ENCODE results near the gene NPVF. TPM values are rescaled to one million over a fixed set of nuclear protein-coding genes. Genes with fewer than 3 reads are reported as not detected.

NPVF gene
- total RNA-seq, 1 donor, result not detected

DNA sequence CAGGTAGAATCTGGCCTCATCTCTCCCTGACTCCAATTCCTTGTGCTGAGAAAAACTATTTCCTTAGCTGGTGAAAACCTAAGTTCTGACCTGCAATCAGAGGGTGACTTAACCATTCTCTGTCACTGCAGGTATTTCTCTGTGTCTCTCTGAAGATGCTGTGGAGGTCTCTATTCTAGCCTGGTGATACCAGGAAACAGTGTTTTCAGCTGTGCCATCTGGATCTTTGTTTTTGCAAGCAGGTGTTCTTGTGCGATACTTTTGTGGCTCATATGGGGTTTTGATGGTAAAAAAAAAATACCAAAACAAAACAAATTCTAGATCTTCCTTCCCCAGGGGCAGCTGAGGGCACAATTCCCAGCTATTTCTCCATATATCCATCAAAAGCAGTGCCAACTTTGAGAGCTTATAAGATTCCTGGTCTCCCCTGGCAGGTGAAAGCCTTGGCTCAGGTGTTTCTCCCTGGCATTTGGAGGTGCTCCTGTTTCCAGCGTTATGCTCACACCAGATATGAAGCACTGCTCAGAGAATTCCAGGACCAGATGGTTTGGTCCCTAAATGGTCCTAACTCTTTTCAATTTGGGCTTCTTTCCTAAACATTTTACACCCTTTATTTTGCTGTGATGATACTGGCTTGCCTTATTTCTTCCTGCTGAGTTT, 9.9 kb upstream of the NPVF start:
- no peak overlapping the region for H3K4me3 ChIP-seq (ENCODE audit: low read depth, low read length)
- no peak for DNase-seq (ENCODE audit: low read depth)
- TF ChIP-seq, protein P1, sequence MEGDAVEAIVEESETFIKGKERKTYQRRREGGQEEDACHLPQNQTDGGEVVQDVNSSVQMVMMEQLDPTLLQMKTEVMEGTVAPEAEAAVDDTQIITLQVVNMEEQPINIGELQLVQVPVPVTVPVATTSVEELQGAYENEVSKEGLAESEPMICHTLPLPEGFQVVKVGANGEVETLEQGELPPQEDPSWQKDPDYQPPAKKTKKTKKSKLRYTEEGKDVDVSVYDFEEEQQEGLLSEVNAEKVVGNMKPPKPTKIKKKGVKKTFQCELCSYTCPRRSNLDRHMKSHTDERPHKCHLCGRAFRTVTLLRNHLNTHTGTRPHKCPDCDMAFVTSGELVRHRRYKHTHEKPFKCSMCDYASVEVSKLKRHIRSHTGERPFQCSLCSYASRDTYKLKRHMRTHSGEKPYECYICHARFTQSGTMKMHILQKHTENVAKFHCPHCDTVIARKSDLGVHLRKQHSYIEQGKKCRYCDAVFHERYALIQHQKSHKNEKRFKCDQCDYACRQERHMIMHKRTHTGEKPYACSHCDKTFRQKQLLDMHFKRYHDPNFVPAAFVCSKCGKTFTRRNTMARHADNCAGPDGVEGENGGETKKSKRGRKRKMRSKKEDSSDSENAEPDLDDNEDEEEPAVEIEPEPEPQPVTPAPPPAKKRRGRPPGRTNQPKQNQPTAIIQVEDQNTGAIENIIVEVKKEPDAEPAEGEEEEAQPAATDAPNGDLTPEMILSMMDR (IDR thresholded peaks at IDR 0.05; ENCODE audit: insufficient read depth, low read length), result no peak

GRCh38 chr7:25235471-25235870, 7.2 kb upstream of the NPVF start:
- no peak overlapping the region for H3K4me3 ChIP-seq (ENCODE audit: low read depth, low read length)
- TF ChIP-seq, protein P1 (IDR thresholded peaks at IDR 0.05; ENCODE audit: insufficient read depth, low read length), result no peak
- DNase-seq (ENCODE audit: low read depth), result no peak

GRCh38 chr7:25234336-25234735, 6.0 kb upstream of the NPVF start:
- TF ChIP-seq, protein P1 (IDR thresholded peaks at IDR 0.05; ENCODE audit: insufficient read depth, low read length), result no peak
- no peak for DNase-seq (ENCODE audit: low read depth)
- H3K4me3 ChIP-seq (ENCODE audit: low read depth, low read length), result no peak overlapping the region

- H3K4me3 ChIP-seq (ENCODE audit: low read depth, low read length), result no peak overlapping the region
- TF ChIP-seq, protein P1 (IDR thresholded peaks at IDR 0.05; ENCODE audit: insufficient read depth, low read length), result no peak
- no peak for DNase-seq (ENCODE audit: low read depth)
Observed at GRCh38 chr7:25223206-25223605, 5.1 kb downstream of the NPVF start.

DNA sequence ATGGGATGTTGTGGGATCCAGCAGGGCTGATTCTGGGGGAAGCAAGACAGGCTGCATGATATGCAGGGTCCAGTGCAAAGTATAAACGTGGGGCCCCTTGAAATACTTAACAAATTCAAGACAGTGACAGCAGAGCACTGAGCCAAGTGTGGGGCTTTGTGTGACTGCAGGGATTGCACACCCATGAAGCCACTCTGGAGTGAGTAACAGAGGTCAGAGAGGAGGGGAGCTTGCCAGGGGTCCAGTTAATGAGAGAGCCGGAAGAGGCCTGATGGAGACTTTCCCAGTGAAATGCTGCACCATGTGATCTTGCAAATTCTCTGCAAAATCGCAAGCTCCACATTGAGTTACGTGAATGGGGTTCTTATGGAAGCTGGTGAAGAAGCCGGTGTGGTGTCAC, 5.6 kb downstream of the NPVF start:
- TF ChIP-seq, protein P1 (IDR thresholded peaks at IDR 0.05; ENCODE audit: insufficient read depth, low read length), result no peak
- no peak overlapping the region for H3K4me3 ChIP-seq (ENCODE audit: low read depth, low read length)
- no peak for DNase-seq (ENCODE audit: low read depth)

DNA sequence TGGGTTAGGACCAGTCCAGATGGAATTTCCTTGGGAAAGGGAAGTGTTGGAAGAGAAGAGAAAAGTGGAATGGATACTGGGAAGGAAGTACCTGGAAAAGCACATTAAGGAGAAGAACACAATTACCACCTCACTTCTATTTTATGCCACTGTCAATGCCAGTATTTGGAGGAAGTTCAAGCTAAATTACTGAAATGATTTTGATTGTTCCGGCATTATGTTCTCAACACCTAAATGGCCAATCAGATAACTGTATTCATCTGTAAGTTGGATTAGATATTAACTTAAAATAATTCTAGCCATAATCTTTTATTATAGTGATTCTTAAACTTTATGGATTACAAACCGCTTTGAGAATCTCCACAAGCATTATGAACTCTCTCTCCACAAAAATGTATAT, 7.3 kb downstream of the NPVF start:
- no peak overlapping the region for H3K4me3 ChIP-seq (ENCODE audit: low read depth, low read length)
- DNase-seq (ENCODE audit: low read depth), result no peak
- TF ChIP-seq, protein P1 (IDR thresholded peaks at IDR 0.05; ENCODE audit: insufficient read depth, low read length), result no peak

DNA sequence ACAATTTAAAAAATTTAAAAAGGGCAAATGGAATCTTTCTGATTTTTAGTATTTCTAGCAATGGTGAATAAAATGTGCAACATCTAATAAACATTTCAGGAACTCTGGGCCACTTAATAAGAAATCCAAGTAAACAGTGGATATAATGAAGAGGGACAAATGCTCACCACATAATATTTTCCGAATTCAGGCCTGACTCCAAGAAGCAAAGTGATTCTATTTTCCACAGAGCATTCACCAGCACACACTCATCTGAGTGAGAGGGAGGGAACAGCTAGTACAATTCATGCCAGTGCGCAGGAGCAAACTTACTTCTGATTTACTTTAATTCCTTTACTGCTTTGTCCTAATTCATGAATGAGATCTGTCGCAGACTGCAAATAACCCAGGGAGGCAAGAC, 10.1 kb downstream of the NPVF start:
- DNase-seq (ENCODE audit: low read depth), result no peak
- TF ChIP-seq, protein P1 (IDR thresholded peaks at IDR 0.05; ENCODE audit: insufficient read depth, low read length), result no peak
- no peak overlapping the region for H3K4me3 ChIP-seq (ENCODE audit: low read depth, low read length)
